H1 (cell line): ENCODE results near the gene ACAD9. TPM values are rescaled to one million over a fixed set of nuclear protein-coding genes. Genes with fewer than 3 reads are reported as not detected.

ENCODE experiments used
- CTCF ChIA-PET: fragments of 300-600 bp; sonication (Branson Sonifier 250); formaldehyde crosslinking; loops from one replicate; lab custom pipeline; 2021; ENCODE audit not compliant: partially characterized antibody; lab: Charles Lee
- POLR2A ChIA-PET: fragments of 300-600 bp; sonication (Branson Sonifier 250); formaldehyde crosslinking; loops from one replicate; lab custom pipeline; 2021; ENCODE audit warnings: inconsistent platforms; ENCODE audit not compliant: partially characterized antibody; lab: Charles Lee
- DNase-seq, 2 experiments: peaks; one replicate each; pipeline versions ENCODE4 v3.0.0 to v3.0.0-alpha.2; 2010 to 2022; ENCODE audit warnings: low spot score in 2 of 2, low read depth in 1 of 2, mixed read lengths in 1 of 2
- FAIRE-seq: peaks from 2 replicates; lab custom pipeline; 2011; peaks lifted over from hg19 to GRCh38; lab: Jason Lieb, UNC
- H2AFZ ChIP-seq: 2 replicates; pipeline ENCODE4 v1.8.1; 2012; ENCODE audit warnings: low read length, inconsistent platforms
- H2AK5ac ChIP-seq: 2 replicates; pipeline ENCODE4 v1.6.1; 2013; ENCODE audit warnings: low read depth, low read length
- H2BK120ac ChIP-seq: replicated peaks from 2 replicates; pipeline ENCODE3; 2013; ENCODE audit warnings: low read depth, low read length, inconsistent platforms
- H2BK12ac ChIP-seq: 2 replicates; pipeline ENCODE4 v1.6.1; 2013; ENCODE audit warnings: low read depth, low read length
- H2BK15ac ChIP-seq: 2 replicates; pipeline ENCODE4 v1.6.1; 2013; ENCODE audit warnings: low read length
- H2BK20ac ChIP-seq: 2 replicates; pipeline ENCODE4 v1.6.1; 2013; ENCODE audit warnings: low read length
- H2BK5ac ChIP-seq: 2 replicates; pipeline ENCODE4 v1.6.1; 2013; ENCODE audit warnings: low read depth, low read length
- H3K14ac ChIP-seq: 2 replicates; pipeline ENCODE4 v1.6.1; 2013; ENCODE audit warnings: inconsistent platforms; ENCODE audit not compliant: insufficient read length
- H3K18ac ChIP-seq: 2 replicates; pipeline ENCODE4 v1.6.1; 2013; ENCODE audit warnings: low read length; ENCODE audit errors: extremely low read depth
- H3K23ac ChIP-seq: 2 replicates; pipeline ENCODE4 v1.6.1; 2013; ENCODE audit warnings: inconsistent platforms; ENCODE audit not compliant: insufficient read length
- H3K23me2 ChIP-seq: 2 replicates; pipeline ENCODE4 v1.6.1; 2013; ENCODE audit warnings: low read depth, low read length
- H3K27ac ChIP-seq: 2 replicates; pipeline ENCODE4 v1.6.1; 2011; ENCODE audit warnings: low read depth, low read length, inconsistent platforms
- H3K27me3 ChIP-seq, 4 experiments: replicated peaks in 1 of 4; 1 replicate in 1 of 4; 2 replicates in 3 of 4; pipeline versions ENCODE4 v1.6.1 to v1.8.1; 2011 to 2013; ENCODE audit warnings: low read length in 3 of 4, mild to moderate bottlenecking in 3 of 4, inconsistent platforms in 2 of 4, mixed read lengths in 2 of 4, moderate library complexity in 1 of 4; ENCODE audit not compliant: control insufficient read depth in 3 of 4, insufficient read depth in 3 of 4; ENCODE audit errors: extremely low read depth in 1 of 4
- H3K36me3 ChIP-seq, 4 experiments: 2 replicates each; pipeline versions ENCODE4 v1.6.1 to v1.8.1; 2011 to 2013; ENCODE audit warnings: mild to moderate bottlenecking in 4 of 4, low read length in 3 of 4, moderate library complexity in 2 of 4, control low read depth in 1 of 4, inconsistent platforms in 1 of 4; ENCODE audit not compliant: insufficient read depth in 4 of 4, control insufficient read depth in 2 of 4
- H3K4ac ChIP-seq: replicated peaks from 2 replicates; pipeline ENCODE3; 2013; ENCODE audit warnings: low read length, low read depth, mixed read lengths, inconsistent platforms; ENCODE audit not compliant: insufficient read length
- H3K4me1 ChIP-seq, 4 experiments: replicated peaks in 1 of 4; 1 replicate in 1 of 4; 2 replicates in 3 of 4; pipeline versions ENCODE4 v1.6.1 to v1.8.1; 2011 to 2013; ENCODE audit warnings: low read length in 3 of 4, inconsistent platforms in 2 of 4, mixed read lengths in 1 of 4; ENCODE audit not compliant: insufficient read depth in 4 of 4, control insufficient read depth in 3 of 4
- H3K4me2 ChIP-seq, 2 experiments: 2 replicates each; pipeline versions ENCODE4 v1.6.1 to v1.8.1; 2011 to 2013; ENCODE audit warnings: low read depth in 2 of 2, low read length in 2 of 2, control low read depth in 1 of 2, inconsistent platforms in 1 of 2, mild to moderate bottlenecking in 1 of 2; ENCODE audit not compliant: insufficient read depth in 1 of 2
- H3K4me3 ChIP-seq, 4 experiments: fragments of 200-600, 300-600 bp in 1 of 4; sonication (generic), shearing (Covaris generic), sonication (Bioruptor Twin) in 1 of 4; 2 replicates each; pipeline versions ENCODE4 v1.5.1 to v1.8.1; 2011 to 2016; ENCODE audit warnings: low read length in 4 of 4, low read depth in 3 of 4, control low read depth in 2 of 4, inconsistent platforms in 2 of 4, mild to moderate bottlenecking in 2 of 4, mixed read lengths in 1 of 4, moderate library complexity in 1 of 4; ENCODE audit not compliant: insufficient read depth in 2 of 4; ENCODE audit errors: extremely low read depth in 1 of 4
- H3K56ac ChIP-seq: replicated peaks from 2 replicates; pipeline ENCODE3; 2013; ENCODE audit warnings: low read depth, mild to moderate bottlenecking, mixed read lengths, low read length, inconsistent platforms; ENCODE audit not compliant: insufficient read length
- H3K79me1 ChIP-seq: 2 replicates; pipeline ENCODE4 v1.6.1; 2013; ENCODE audit warnings: low read depth, low read length, control low read depth
- H3K79me2 ChIP-seq, 2 experiments: 2 replicates each; pipeline versions ENCODE4 v1.6.1 to v1.8.1; 2012 to 2013; ENCODE audit warnings: low read length in 2 of 2, mild to moderate bottlenecking in 2 of 2, inconsistent platforms in 1 of 2; ENCODE audit not compliant: insufficient read depth in 2 of 2, control insufficient read depth in 1 of 2
- H3K9ac ChIP-seq, 4 experiments: replicated peaks in 1 of 4; 1 replicate in 1 of 4; 2 replicates in 3 of 4; pipeline versions ENCODE4 v1.6.1 to v1.8.1; 2011 to 2013; ENCODE audit warnings: low read depth in 3 of 4, low read length in 3 of 4, control low read depth in 2 of 4, mild to moderate bottlenecking in 2 of 4, moderate library complexity in 2 of 4, inconsistent platforms in 1 of 4; ENCODE audit errors: extremely low read depth in 1 of 4
- H3K9me3 ChIP-seq, 2 experiments: 2 replicates each; pipeline versions ENCODE4 v1.6.1 to v1.8.1; 2012 to 2013; ENCODE audit warnings: mild to moderate bottlenecking in 2 of 2, moderate library complexity in 2 of 2, control low read depth in 1 of 2, inconsistent platforms in 1 of 2, low read depth in 1 of 2, low read length in 1 of 2, mixed read lengths in 1 of 2; ENCODE audit not compliant: insufficient read depth in 2 of 2
- H4K20me1 ChIP-seq, 2 experiments: replicated peaks in 1 of 2; 2 replicates each; pipeline versions ENCODE3 to v1.8.1; 2011 to 2013; ENCODE audit warnings: inconsistent platforms in 2 of 2, low read length in 2 of 2, mild to moderate bottlenecking in 1 of 2; ENCODE audit not compliant: insufficient read depth in 2 of 2, control insufficient read depth in 1 of 2
- H4K5ac ChIP-seq: 2 replicates; pipeline ENCODE4 v1.6.1; 2013; ENCODE audit warnings: low read length, low read depth, mixed read lengths, inconsistent platforms; ENCODE audit not compliant: insufficient read length
- H4K8ac ChIP-seq: 2 replicates; pipeline ENCODE4 v1.8.0; 2013; ENCODE audit warnings: mild to moderate bottlenecking, moderate library complexity, low read length, inconsistent platforms; ENCODE audit not compliant: insufficient read depth; ENCODE audit errors: extremely low read depth
- H4K91ac ChIP-seq: replicated peaks from 2 replicates; pipeline ENCODE3; 2013; ENCODE audit warnings: low read length, mixed read lengths, inconsistent platforms; ENCODE audit not compliant: insufficient read length
- BACH1 ChIP-seq: IDR thresholded peaks from 2 replicates; pipeline ENCODE4 v1.6.1; 2012; ENCODE audit warnings: low read length, improper control_type of control experiment
- HDAC2 ChIP-seq, 2 experiments: fragments of 300-600 bp in 1 of 2; sonication (generic) in 1 of 2; IDR thresholded peaks; 2 replicates each; pipeline ENCODE4 v1.6.1; 2011 to 2012; ENCODE audit warnings: low read depth in 2 of 2, low read length in 2 of 2, mild to moderate bottlenecking in 2 of 2, moderate library complexity in 2 of 2, borderline replicate concordance in 1 of 2, inconsistent platforms in 1 of 2
- KDM1A ChIP-seq: fragments of 200-600, 300-600 bp; sonication (generic); IDR thresholded peaks from 2 replicates; pipeline ENCODE4 v1.7.1; 2016; ENCODE audit warnings: mild to moderate bottlenecking, low read length, borderline replicate concordance
- MAFK ChIP-seq: IDR thresholded peaks from 2 replicates; pipeline ENCODE4 v1.6.1; 2012; ENCODE audit warnings: low read depth, mild to moderate bottlenecking, improper control_type of control experiment, low read length
- POLR2A ChIP-seq, 2 experiments: IDR thresholded peaks; 1 replicate in 1 of 2; 2 replicates in 1 of 2; pipeline ENCODE4 v1.6.1; 2011; ENCODE audit warnings: low read depth in 2 of 2, low read length in 2 of 2, mild to moderate bottlenecking in 2 of 2; ENCODE audit errors: control extremely low read depth in 1 of 2
- USF2 ChIP-seq: IDR thresholded peaks from 2 replicates; pipeline ENCODE4 v1.6.1; 2011; ENCODE audit warnings: low read length, improper control_type of control experiment
- whole genome bisulfite sequencing, 2 experiments: shearing (Covaris generic) in 1 of 2; methylation state at CpG; one replicate each; pipeline versions ENCODE4 v1.1.6 to v1.1.7; 2013 to 2015; ENCODE audit warnings: low lambda C conversion rate in 2 of 2, mixed read lengths in 2 of 2, inconsistent platforms in 1 of 2, low coverage in 1 of 2, missing lambda C conversion rate in 1 of 2; ENCODE audit not compliant: insufficient replicate concordance in 2 of 2, insufficient coverage in 1 of 2, insufficient read length in 1 of 2; ENCODE audit errors: extremely low coverage in 1 of 2, missing lambda C conversion rate in 1 of 2; 5-methylcytosine and 5-hydroxymethylcytosine counted together
- polyA plus RNA-seq, 7 experiments: library from polyadenylated mRNA; depleted of rRNA in 3 of 7; stranded (reverse) in 5 of 7; unstranded in 2 of 7; fragments of >200 nt in 5 of 7; fragments of 200-250 nt in 2 of 7; gene quantifications; 1 replicate in 5 of 7; 2 replicates in 1 of 7; 4 replicates in 1 of 7; pipeline versions ENCODE4 v1.2.1 to v1.2.3, GENCODE V29; 2011 to 2013; ENCODE audit warnings: missing spikeins in 2 of 7, mixed read lengths in 2 of 7
- total RNA-seq: library from RNA; stranded (reverse); fragmentation: NEBNext Ultra II Directional; extraction: Animal tissue kit (Norgen Biotek cat#: 25700); gene quantifications from 2 replicates; pipeline ENCODE4 v1.2.1, GENCODE V29; 2021
- TF ChIP-seq, protein P1 (sequence below): IDR thresholded peaks from 2 replicates; pipeline ENCODE4 v1.6.1; 2012; ENCODE audit warnings: inconsistent platforms

The ACAD9 gene
- total and polyA plus RNA-seq, 2 of the 8 experiments (the other 6 are each of a cell fraction or from before 2014, with no cell fraction given): 27.5 to 28.9 TPM

GRCh38 chr3:128867200-128868125, 12.0 kb upstream of the ACAD9 start:
- H3K4me1 ChIP-seq: peaks cover 0 to 6% (median 0%) of the 10 kb centered on the region in 4 experiments; a peak in 1 of 7 replicates
- H3K36me3 ChIP-seq: no peaks in the 10 kb centered on the region
- H3K23me2 ChIP-seq: no peaks in the 10 kb centered on the region
- POLR2A ChIA-PET: interaction anchor here (0.9 to 1.8 kb wide), 2 partner anchors 9 to 12 kb away, joined by 3 to 10 read pairs; partner anchors contain the start of gene ACAD9
- H3K27me3 ChIP-seq: no peaks in the 10 kb centered on the region
- no peak overlapping the region for H3K14ac ChIP-seq
- no peak overlapping the region for H3K4me2 ChIP-seq
- H3K9ac ChIP-seq: no peak overlapping the region
- CTCF ChIA-PET: interaction anchor here (1.3 to 7.0 kb wide), 3 partner anchors 9 to 259 kb away, joined by 4 to 42 read pairs (median 31); partner anchors contain the start of gene ACAD9
- TF ChIP-seq POLR2A (IDR thresholded peaks at IDR 0.05; ENCODE audit: control extremely low read depth in 1 of 2, low read depth in 2 of 2, low read length in 2 of 2) (no peak), BACH1 (peak; percentile 63), USF2 (no peak), KDM1A (peak; percentile 97), MAFK (peak; percentile 67; the same call in 1 of the 2 replicates), HDAC2 (IDR thresholded peaks at IDR 0.05; ENCODE audit: borderline replicate concordance in 1 of 2, low read depth in 2 of 2, low read length in 2 of 2) (peak in 1 of 2 experiments; percentile 93; a peak in 2 of 4 replicates)
- TF ChIP-seq, protein P1, sequence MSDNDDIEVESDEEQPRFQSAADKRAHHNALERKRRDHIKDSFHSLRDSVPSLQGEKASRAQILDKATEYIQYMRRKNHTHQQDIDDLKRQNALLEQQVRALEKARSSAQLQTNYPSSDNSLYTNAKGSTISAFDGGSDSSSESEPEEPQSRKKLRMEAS: no peak
- no peak overlapping the region for H4K5ac ChIP-seq
- H3K4me3 ChIP-seq: no peak overlapping the region
- H2AFZ ChIP-seq: no peak overlapping the region
- no peaks in the 10 kb centered on the region for H3K79me1 ChIP-seq
- H3K23ac ChIP-seq: no peak overlapping the region
- no peak overlapping the region for H4K8ac ChIP-seq
- H3K18ac ChIP-seq: no peak overlapping the region
- no peaks in the 10 kb centered on the region for H3K9me3 ChIP-seq
- no peak overlapping the region for H2BK12ac ChIP-seq
- no peak overlapping the region for H2BK120ac ChIP-seq
- H2BK5ac ChIP-seq: no peak overlapping the region
- H2BK20ac ChIP-seq: no peak overlapping the region
- no peaks in the 10 kb centered on the region for H4K20me1 ChIP-seq
- FAIRE-seq (no peak), DNase-seq (no peak)
- no peak overlapping the region for H3K4ac ChIP-seq
- no peak overlapping the region for H2AK5ac ChIP-seq
- H3K27ac ChIP-seq: no peak overlapping the region
- H4K91ac ChIP-seq: no peak overlapping the region
- no peak overlapping the region for H3K56ac ChIP-seq
- WGBS, 2 experiments: 73% methylated on average over 4 of the region's 4 CpGs; no CpG with 5 or more reads in 1 of the 2 experiments
- H3K79me2 ChIP-seq: no peaks in the 10 kb centered on the region
- peak overlapping the region; percentile 53; the same call in 1 of the 2 replicates for H2BK15ac ChIP-seq
